Naive thymus-derived CD8-positive, alpha-beta T cell (primary cell): Measurements from ENCODE around the gene ZDHHC14. TPM values are rescaled to one million over a fixed set of nuclear protein-coding genes. Genes with fewer than 3 reads are reported as not detected.

Experiments used
- ATAC-seq, 2 donors: fragments of 150-1000 bp; cut with Tn5 transposase in 1 of 2; sonication (Bioruptor Pico), chemical (Tn5 transposase) in 1 of 2; 1 replicate in 1 of 2; 2 replicates in 1 of 2; pipeline ENCODE4 v1.10.0; 2021; ENCODE audit warnings: mild to moderate bottlenecking in 2 of 2, moderate library complexity in 2 of 2
- POLR2A ChIA-PET: fragments of 350-600 bp; sonication (Branson Sonifier 250); formaldehyde crosslinking; loops from one replicate; lab custom pipeline; 2021; ENCODE audit warnings: antibody characterized with exemption; lab: Charles Lee
- DNase-seq, 10 donors: peaks; one replicate each; pipeline versions ENCODE4 v3.0.0 to v3.0.0-alpha.2; 2020 to 2022
- H3K27ac Mint-ChIP-seq, 10 donors: one replicate each; pipeline ENCODE4 v1.8.0; 2020 to 2022; ENCODE audit warnings: mild to moderate bottlenecking in 10 of 10, mixed read lengths in 10 of 10, moderate library complexity in 4 of 10, inconsistent platforms in 1 of 10
- H3K27me3 Mint-ChIP-seq, 5 donors: one replicate each; pipeline ENCODE4 v1.8.0; 2021 to 2022; ENCODE audit warnings: mixed read lengths in 5 of 5
- H3K36me3 Mint-ChIP-seq, 3 donors: one replicate each; pipeline ENCODE4 v1.8.0; 2020 to 2022; ENCODE audit warnings: mixed read lengths in 3 of 3, mild to moderate bottlenecking in 2 of 3, inconsistent platforms in 1 of 3
- H3K4me1 Mint-ChIP-seq, 4 donors: one replicate each; pipeline ENCODE4 v1.8.0; 2021 to 2022; ENCODE audit warnings: mixed read lengths in 4 of 4
- H3K4me3 Mint-ChIP-seq, 10 donors: one replicate each; pipeline ENCODE4 v1.8.0; 2020 to 2022; ENCODE audit warnings: mild to moderate bottlenecking in 10 of 10, mixed read lengths in 10 of 10, moderate library complexity in 6 of 10, inconsistent platforms in 1 of 10
- H3K9me3 Mint-ChIP-seq, 9 donors: one replicate each; pipeline ENCODE4 v1.8.0; 2020 to 2022; ENCODE audit warnings: mixed read lengths in 9 of 9, mild to moderate bottlenecking in 3 of 9, inconsistent platforms in 1 of 9, moderate library complexity in 1 of 9
- polyA plus RNA-seq, 3 donors: library from polyadenylated mRNA; unstranded; fragments of 300-500 nt; fragmentation: Illumina TruSeq; gene quantifications; one replicate each; pipeline ENCODE4 v1.2.3, GENCODE V29; 2021
- total RNA-seq, 8 experiments: library from RNA in 2 of 8; stranded (reverse) in 2 of 8; gene quantifications; one replicate each; pipeline ENCODE4 v1.2.3 and lab custom pipeline; 2021 to 2026

ZDHHC14 gene
- total and polyA plus RNA-seq, 5 experiments from 2014 or later: 0.09 to 1.9 (median 1.4) TPM

GRCh38 chr6:157483770-157484169, 102.8 kb downstream of the ZDHHC14 start:
- ATAC-seq: no peak
- POLR2A ChIA-PET: no interaction called here
- Mint-ChIP-seq H3K4me1 (peaks cover 6 to 25% (median 17%) of the 10 kb centered on the region in 4 donors), H3K9me3 (no peaks in the 10 kb centered on the region), H3K27me3 (peaks cover 0 to 2% (median 0%) of the 10 kb centered on the region in 5 donors), H3K4me3 (no peak overlapping the region), H3K36me3 (no peaks in the 10 kb centered on the region), H3K27ac (no peak overlapping the region)
- DNase-seq: no peak

- no peak for DNase-seq
- H3K27me3 Mint-ChIP-seq: peaks cover 0 to 2% (median 0%) of the 10 kb centered on the region in 5 donors
- H3K9me3 Mint-ChIP-seq: no peaks in the 10 kb centered on the region
- H3K27ac Mint-ChIP-seq: no peak overlapping the region
- POLR2A ChIA-PET: no interaction called here
- no peaks in the 10 kb centered on the region for H3K36me3 Mint-ChIP-seq
- peaks cover 6 to 27% (median 17%) of the 10 kb centered on the region in 4 donors for H3K4me1 Mint-ChIP-seq
- H3K4me3 Mint-ChIP-seq: no peak overlapping the region
- ATAC-seq: no peak
These were observed 103.2 kb downstream of the ZDHHC14 start for GRCh38 chr6:157484181-157484580.

- Mint-ChIP-seq H3K27ac (peak overlapping the region; percentile 2 to 90 (median 62)), H3K9me3 (no peaks in the 10 kb centered on the region)
- POLR2A ChIA-PET: interaction anchor here (0.7 kb wide), 1 partner anchor 83 kb away, joined by 3 read pairs; no protein-coding TSS in a partner anchor
These were observed 105.6 kb downstream of the ZDHHC14 start for GRCh38 chr6:157486572-157486971.

GRCh38 chr6:157487110-157487773, 106.3 kb downstream of the ZDHHC14 start:
- H3K36me3 Mint-ChIP-seq: no peaks in the 10 kb centered on the region
- no peak for DNase-seq
- ATAC-seq: no peak
- no peak overlapping the region for H3K4me3 Mint-ChIP-seq
- H3K4me1 Mint-ChIP-seq: peaks cover 13 to 36% (median 24%) of the 10 kb centered on the region in 4 donors
- peak overlapping the region in 4 of 10 donors; percentile 48 to 79 (median 60) for H3K27ac Mint-ChIP-seq
- POLR2A ChIA-PET: interaction anchor here (0.7 kb wide), 1 partner anchor 82 kb away, joined by 3 read pairs; no protein-coding TSS in a partner anchor
- H3K9me3 Mint-ChIP-seq: no peaks in the 10 kb centered on the region
- peaks cover 0 to 16% (median 7%) of the 10 kb centered on the region in 5 donors for H3K27me3 Mint-ChIP-seq

More at GRCh38 chr6:157486572-157486971, 105.6 kb downstream of the ZDHHC14 start:
- Mint-ChIP-seq H3K4me3 (peak overlapping the region in 5 of 10 donors; percentile 2 to 65 (median 26)), H3K36me3 (no peaks in the 10 kb centered on the region), H3K27me3 (peaks cover 0 to 16% (median 7%) of the 10 kb centered on the region in 5 donors), H3K4me1 (peaks cover 13 to 36% (median 24%) of the 10 kb centered on the region in 4 donors)
- DNase-seq: peak in 5 of 10 donors; percentile 4 to 44 (median 12)
- ATAC-seq: peak; percentile 54 to 83

GRCh38 chr6:157488058-157488457, 107.1 kb downstream of the ZDHHC14 start:
- Mint-ChIP-seq H3K4me3 (no peak overlapping the region), H3K27me3 (peaks cover 0 to 16% (median 7%) of the 10 kb centered on the region in 5 donors), H3K9me3 (no peaks in the 10 kb centered on the region), H3K4me1 (peaks cover 15 to 36% (median 24%) of the 10 kb centered on the region in 4 donors), H3K36me3 (no peaks in the 10 kb centered on the region), H3K27ac (peak overlapping the region in 1 of 10 donors; percentile 37)
- POLR2A ChIA-PET: interaction anchor here (0.5 kb wide), 1 partner anchor 1436 kb away, joined by 3 read pairs; no protein-coding TSS in a partner anchor
- no peak for ATAC-seq
- no peak for DNase-seq

- POLR2A ChIA-PET: interaction anchor here (0.6 kb wide), 1 partner anchor 36 kb away, joined by 5 read pairs; no protein-coding TSS in a partner anchor
- H3K9me3 Mint-ChIP-seq: no peaks in the 10 kb centered on the region
- no peak overlapping the region for H3K4me3 Mint-ChIP-seq
- ATAC-seq (no peak), DNase-seq (no peak)
- no peaks in the 10 kb centered on the region for H3K36me3 Mint-ChIP-seq
- H3K27me3 Mint-ChIP-seq: peaks cover 0 to 16% (median 7%) of the 10 kb centered on the region in 5 donors
- no peak overlapping the region for H3K27ac Mint-ChIP-seq
- peaks cover 15 to 36% (median 24%) of the 10 kb centered on the region in 4 donors for H3K4me1 Mint-ChIP-seq
These were observed 107.7 kb downstream of the ZDHHC14 start for GRCh38 chr6:157488716-157489118.

GRCh38 chr6:157490611-157491269, 109.8 kb downstream of the ZDHHC14 start:
- H3K27ac Mint-ChIP-seq: no peak overlapping the region
- no peak for ATAC-seq
- peaks cover 0 to 16% (median 7%) of the 10 kb centered on the region in 5 donors for H3K27me3 Mint-ChIP-seq
- H3K4me3 Mint-ChIP-seq: no peak overlapping the region
- peaks cover 18 to 36% (median 24%) of the 10 kb centered on the region in 4 donors for H3K4me1 Mint-ChIP-seq
- peaks cover 0 to 2% (median 0%) of the 10 kb centered on the region in 9 donors for H3K9me3 Mint-ChIP-seq
- H3K36me3 Mint-ChIP-seq: no peaks in the 10 kb centered on the region
- DNase-seq: no peak
- POLR2A ChIA-PET: no interaction called here

GRCh38 chr6:157491571-157492232, 110.7 kb downstream of the ZDHHC14 start:
- Mint-ChIP-seq H3K9me3 (peaks cover 0 to 4% (median 0%) of the 10 kb centered on the region in 9 donors), H3K4me1 (peaks cover 13 to 28% (median 15%) of the 10 kb centered on the region in 4 donors), H3K4me3 (no peak overlapping the region), H3K27ac (no peak overlapping the region), H3K36me3 (peaks cover 0 to 6% (median 0%) of the 10 kb centered on the region in 3 donors), H3K27me3 (peaks cover 0 to 16% (median 7%) of the 10 kb centered on the region in 5 donors)
- POLR2A ChIA-PET: no interaction called here
- no peak for DNase-seq
- ATAC-seq: no peak

GRCh38 chr6:157492249-157492648, 111.3 kb downstream of the ZDHHC14 start:
- no peak for DNase-seq
- H3K27ac Mint-ChIP-seq: no peak overlapping the region
- peaks cover 11 to 22% (median 12%) of the 10 kb centered on the region in 4 donors for H3K4me1 Mint-ChIP-seq

GRCh38 chr6:157492741-157493140, 111.8 kb downstream of the ZDHHC14 start:
- ATAC-seq: no peak
- H3K36me3 Mint-ChIP-seq: peaks cover 0 to 8% (median 0%) of the 10 kb centered on the region in 3 donors
- H3K27ac Mint-ChIP-seq: peak overlapping the region in 1 of 10 donors; percentile 21
- peaks cover 0 to 4% (median 0%) of the 10 kb centered on the region in 9 donors for H3K9me3 Mint-ChIP-seq
- DNase-seq: no peak
- peaks cover 9 to 17% (median 12%) of the 10 kb centered on the region in 4 donors for H3K4me1 Mint-ChIP-seq
- no peak overlapping the region for H3K4me3 Mint-ChIP-seq
- H3K27me3 Mint-ChIP-seq: peaks cover 0 to 16% (median 7%) of the 10 kb centered on the region in 5 donors
- POLR2A ChIA-PET: interaction anchor here (0.6 kb wide), 1 partner anchor 1103 kb away, joined by 8 read pairs; no protein-coding TSS in a partner anchor

More at GRCh38 chr6:157492249-157492648, 111.3 kb downstream of the ZDHHC14 start:
- no peak for ATAC-seq
- POLR2A ChIA-PET: no interaction called here
- peaks cover 0 to 8% (median 0%) of the 10 kb centered on the region in 3 donors for H3K36me3 Mint-ChIP-seq
- peaks cover 0 to 4% (median 0%) of the 10 kb centered on the region in 9 donors for H3K9me3 Mint-ChIP-seq
- H3K4me3 Mint-ChIP-seq: no peak overlapping the region
- H3K27me3 Mint-ChIP-seq: peaks cover 0 to 16% (median 7%) of the 10 kb centered on the region in 5 donors

GRCh38 chr6:157493173-157493572, 112.2 kb downstream of the ZDHHC14 start:
- ATAC-seq (no peak), DNase-seq (no peak)
- POLR2A ChIA-PET: interaction anchor here (0.6 kb wide), 1 partner anchor 1103 kb away, joined by 8 read pairs; no protein-coding TSS in a partner anchor
- H3K4me1 Mint-ChIP-seq: peaks cover 9 to 15% (median 12%) of the 10 kb centered on the region in 4 donors
- no peak overlapping the region for H3K4me3 Mint-ChIP-seq
- H3K27me3 Mint-ChIP-seq: peaks cover 0 to 18% (median 7%) of the 10 kb centered on the region in 5 donors
- H3K36me3 Mint-ChIP-seq: peaks cover 0 to 8% (median 0%) of the 10 kb centered on the region in 3 donors
- H3K27ac Mint-ChIP-seq: no peak overlapping the region
- H3K9me3 Mint-ChIP-seq: peaks cover 0 to 4% (median 0%) of the 10 kb centered on the region in 9 donors

- Mint-ChIP-seq H3K4me3 (no peak overlapping the region), H3K4me1 (peaks cover 9 to 14% (median 10%) of the 10 kb centered on the region in 4 donors), H3K36me3 (peaks cover 0 to 8% (median 0%) of the 10 kb centered on the region in 3 donors), H3K9me3 (peaks cover 0 to 4% (median 0%) of the 10 kb centered on the region in 9 donors), H3K27ac (no peak overlapping the region), H3K27me3 (peaks cover 0 to 20% (median 7%) of the 10 kb centered on the region in 5 donors)
- POLR2A ChIA-PET: interaction anchor here (0.6 kb wide), 1 partner anchor 1104 kb away, joined by 8 read pairs; no protein-coding TSS in a partner anchor
- no peak for DNase-seq
- ATAC-seq: no peak
These were observed 112.6 kb downstream of the ZDHHC14 start for GRCh38 chr6:157493576-157493975.
